ENCODE measurements around the gene SLC7A11. TPM values are rescaled to one million over a fixed set of nuclear protein-coding genes. Genes with fewer than 3 reads are reported as not detected.

Gene SLC7A11
- total and polyA plus RNA-seq, 10 of the 15 experiments (the other 5 are each of a cell fraction or from before 2014, with no cell fraction given): 1.6 to 9.8 (median 3.5) TPM

DNA sequence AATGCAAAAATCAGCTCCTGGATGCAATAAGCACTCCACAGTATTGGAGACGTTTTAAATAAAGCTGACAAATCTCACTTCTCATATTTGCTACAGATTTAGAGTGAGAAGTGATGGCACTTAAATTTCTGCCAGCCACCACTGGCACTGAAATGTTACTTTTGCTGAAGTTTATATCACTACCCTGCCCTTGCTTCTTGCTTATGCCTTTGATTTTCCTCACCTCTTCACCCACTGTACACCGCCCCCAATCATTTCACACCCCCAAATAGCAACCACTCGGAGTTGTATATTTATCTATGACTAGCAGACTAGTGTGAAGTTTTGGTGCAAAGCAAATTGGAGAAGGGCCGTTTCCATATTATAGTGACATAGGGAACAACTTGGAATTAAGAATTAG, 19.9 kb upstream of the SLC7A11 start:
- intact Hi-C loops (cut with micrococcal nuclease; ENCODE audit: unreplicated experiment): no loop called here
- Histone ChIP-seq H4K20me1 (ENCODE audit: control insufficient read depth, insufficient read depth) (no peaks in the 10 kb centered on the region), H3K27ac (ENCODE audit: control insufficient read depth, insufficient read depth) (no peak overlapping the region), H3K4me1 (ENCODE audit: control insufficient read depth, insufficient read depth, low read length) (no peaks in the 10 kb centered on the region), H3K27me3 (replicated peaks in 1 of 2; ENCODE audit: control insufficient read depth in 2 of 2, insufficient read depth in 2 of 2, low read length in 1 of 2) (no peaks in the 10 kb centered on the region; a peak in 1 of 4 replicates), H3K4me3 (no peak overlapping the region), H3K9me3 (replicated peaks; ENCODE audit: control insufficient read depth, insufficient read depth, low read length) (no peaks in the 10 kb centered on the region), H3K79me2 (ENCODE audit: control insufficient read depth, insufficient read depth, low read length) (no peaks in the 10 kb centered on the region), H3K9ac (ENCODE audit: control insufficient read depth, insufficient read depth, low read length) (no peak overlapping the region), H3K4me2 (ENCODE audit: control insufficient read depth, insufficient read depth) (no peak overlapping the region), H2AFZ (ENCODE audit: control insufficient read depth, low read depth, low read length) (no peak overlapping the region), H3K36me3 (ENCODE audit: control insufficient read depth in 2 of 2, insufficient read depth in 2 of 2, low read length in 1 of 2) (no peaks in the 10 kb centered on the region)
- ChIA-PET RAD21 (ENCODE audit: unreplicated experiment) (no interaction called here), POLR2A (interaction anchor here (1.2 kb wide), 1 partner anchor 20 kb away, joined by 4 read pairs; the partner anchor contains the start of gene SLC7A11), SMC1A (ENCODE audit: uncharacterized antibody, unreplicated experiment) (interaction anchor here (1.3 kb wide), 1 partner anchor 11 kb away, joined by 3 read pairs; no protein-coding TSS in a partner anchor), CTCF (no interaction called here)
- TF ChIP-seq POLR2A (IDR thresholded peaks at IDR 0.05; ENCODE audit: low read depth, low read length) (no peak), RELA (IDR thresholded peaks at IDR 0.05; ENCODE audit: borderline replicate concordance, partially characterized antibody) (no peak)
- ATAC-seq: no peak
- BruUV-seq (replicated peaks): no TSS peak
- in situ Hi-C loops (cut with MboI): no loop called here
- 24% methylated on average over 4 of the region's 4 CpGs for WGBS (ENCODE audit: insufficient coverage, insufficient replicate concordance, low lambda C conversion rate, missing lambda C conversion rate)
- no peak for DNase-seq (ENCODE audit: low read depth, low spot score)
- no peak for FAIRE-seq

DNA sequence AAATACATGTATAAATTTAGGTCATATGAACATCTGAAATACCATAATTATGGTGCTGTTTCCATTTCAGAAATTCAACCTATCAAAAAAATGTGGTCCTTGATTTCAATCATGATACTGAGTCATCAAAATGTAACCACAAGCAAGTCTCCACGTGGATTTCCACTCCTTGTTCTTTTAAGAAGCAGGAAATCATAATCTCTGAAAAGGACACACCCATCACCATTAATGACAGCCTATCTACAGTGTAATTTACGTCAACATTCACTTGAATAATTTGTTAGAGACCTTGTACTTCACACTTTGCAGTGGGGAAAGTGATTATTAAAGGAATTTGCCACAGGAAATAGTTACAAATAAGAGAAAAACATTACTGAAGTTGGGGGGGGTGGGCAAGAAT, 17.7 kb upstream of the SLC7A11 start:
- Histone ChIP-seq H3K27me3 (replicated peaks in 1 of 2; ENCODE audit: control insufficient read depth in 2 of 2, insufficient read depth in 2 of 2, low read length in 1 of 2) (no peaks in the 10 kb centered on the region; a peak in 1 of 4 replicates), H3K9me3 (replicated peaks; ENCODE audit: control insufficient read depth, insufficient read depth, low read length) (no peaks in the 10 kb centered on the region; the same call in 2 of the 3 replicates), H3K4me1 (ENCODE audit: control insufficient read depth, insufficient read depth, low read length) (no peaks in the 10 kb centered on the region), H3K27ac (ENCODE audit: control insufficient read depth, insufficient read depth) (no peak overlapping the region), H3K9ac (ENCODE audit: control insufficient read depth, insufficient read depth, low read length) (no peak overlapping the region), H3K4me2 (ENCODE audit: control insufficient read depth, insufficient read depth) (no peak overlapping the region), H4K20me1 (ENCODE audit: control insufficient read depth, insufficient read depth) (no peaks in the 10 kb centered on the region), H2AFZ (ENCODE audit: control insufficient read depth, low read depth, low read length) (no peak overlapping the region), H3K36me3 (ENCODE audit: control insufficient read depth in 2 of 2, insufficient read depth in 2 of 2, low read length in 1 of 2) (no peaks in the 10 kb centered on the region), H3K79me2 (ENCODE audit: control insufficient read depth, insufficient read depth, low read length) (no peaks in the 10 kb centered on the region), H3K4me3 (no peak overlapping the region)
- FAIRE-seq (no peak), ATAC-seq (no peak), DNase-seq (ENCODE audit: low read depth, low spot score) (no peak)
- ChIA-PET SMC1A (ENCODE audit: uncharacterized antibody, unreplicated experiment) (no interaction called here), RAD21 (ENCODE audit: unreplicated experiment) (no interaction called here), CTCF (no interaction called here), POLR2A (no interaction called here)
- intact Hi-C loops (cut with micrococcal nuclease; ENCODE audit: unreplicated experiment): no loop called here
- WGBS (ENCODE audit: insufficient coverage, insufficient replicate concordance, low lambda C conversion rate, missing lambda C conversion rate): 4% methylated on average over 2 of the region's 2 CpGs
- in situ Hi-C loops (cut with MboI): no loop called here
- TF ChIP-seq NR2C1 (IDR thresholded peaks at IDR 0.05) (no peak), SIX5 (IDR thresholded peaks at IDR 0.05; ENCODE audit: low read depth, low read length, severe bottlenecking) (no peak), LARP7 (IDR thresholded peaks at IDR 0.05) (no peak), YY1 (IDR thresholded peaks at IDR 0.05; ENCODE audit: low read depth, low read length) (no peak), SPI1 (IDR thresholded peaks at IDR 0.05; ENCODE audit: borderline replicate concordance, insufficient read depth, low read depth, low read length) (no peak), EZH2 (IDR thresholded peaks at IDR 0.05; ENCODE audit: borderline replicate concordance, control insufficient read depth, low read depth, low read length) (no peak), ASH2L (IDR thresholded peaks at IDR 0.05; ENCODE audit: borderline replicate concordance, low read depth) (no peak), MYC (IDR thresholded peaks at IDR 0.05; ENCODE audit: insufficient read depth, insufficient read length, insufficient replicate concordance, low read length, severe bottlenecking) (no peak)
- TF ChIP-seq, protein P1, sequence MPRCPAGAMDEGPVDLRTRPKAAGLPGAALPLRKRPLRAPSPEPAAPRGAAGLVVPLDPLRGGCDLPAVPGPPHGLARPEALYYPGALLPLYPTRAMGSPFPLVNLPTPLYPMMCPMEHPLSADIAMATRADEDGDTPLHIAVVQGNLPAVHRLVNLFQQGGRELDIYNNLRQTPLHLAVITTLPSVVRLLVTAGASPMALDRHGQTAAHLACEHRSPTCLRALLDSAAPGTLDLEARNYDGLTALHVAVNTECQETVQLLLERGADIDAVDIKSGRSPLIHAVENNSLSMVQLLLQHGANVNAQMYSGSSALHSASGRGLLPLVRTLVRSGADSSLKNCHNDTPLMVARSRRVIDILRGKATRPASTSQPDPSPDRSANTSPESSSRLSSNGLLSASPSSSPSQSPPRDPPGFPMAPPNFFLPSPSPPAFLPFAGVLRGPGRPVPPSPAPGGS (IDR thresholded peaks at IDR 0.05; ENCODE audit: borderline replicate concordance, insufficient read depth, low read depth, low read length, poor library complexity, severe bottlenecking): no peak
- no TSS peak for BruUV-seq (replicated peaks)
